WERI-Rb-1 (cell line): ENCODE data around the gene MICA.
A peak's percentile ranks its signal among the peaks of the same experiment; 100 is the strongest.
"Not testable (repeated sequence)": the region's sequence is repeated elsewhere in the genome, so short reads cannot be mapped to it uniquely, and the experiment has no call there.

Source experiments
- DNase-seq: peaks from one replicate; pipeline ENCODE4 v3.0.0-alpha.2; 2020
- H3K27ac ChIP-seq: fragments of 250-450 bp; sonication (Bioruptor Pico); 2 replicates; pipeline ENCODE4 v1.5.1; 2020; ENCODE audit warnings: mild to moderate bottlenecking, moderate library complexity
- H3K27me3 ChIP-seq: fragments of 250-450 bp; sonication (Bioruptor Pico); 2 replicates; pipeline ENCODE4 v1.5.1; 2021; ENCODE audit warnings: mild to moderate bottlenecking, low read depth, moderate library complexity; ENCODE audit not compliant: insufficient read depth, severe bottlenecking
- H3K36me3 ChIP-seq: fragments of 250-450 bp; sonication (Bioruptor Pico); 2 replicates; pipeline ENCODE4 v1.5.1; 2020; ENCODE audit warnings: mild to moderate bottlenecking, moderate library complexity
- H3K4me3 ChIP-seq: 2 replicates; pipeline ENCODE4 v1.5.1; 2011; ENCODE audit warnings: low read depth, mild to moderate bottlenecking, control low read depth, low read length
- H3K9me3 ChIP-seq: fragments of 250-450 bp; sonication (Bioruptor Pico); 2 replicates; pipeline ENCODE4 v1.5.1; 2021; ENCODE audit warnings: mild to moderate bottlenecking, moderate library complexity; ENCODE audit not compliant: severe bottlenecking
- CTCF ChIP-seq: IDR thresholded peaks from 2 replicates; pipeline ENCODE4 v1.5.1; 2011; ENCODE audit warnings: low read depth, mild to moderate bottlenecking, control low read depth, inconsistent platforms, low read length

Gene MICA

GRCh38 chr6:31365864-31366263 is 37.5 kb upstream of the MICA start:
- Histone ChIP-seq H3K36me3 (no peaks in the 10 kb centered on the region), H3K4me3 (no peak overlapping the region), H3K27me3 (peaks cover 63% of the 10 kb centered on the region), H3K27ac (no peak overlapping the region), H3K9me3 (peaks cover 6% of the 10 kb centered on the region)
- no peak for DNase-seq
- no peak for TF ChIP-seq CTCF

GRCh38 chr6:31366693-31367470 is 36.5 kb upstream of the MICA start:
- H3K27ac ChIP-seq: no peak overlapping the region
- H3K27me3 ChIP-seq: peaks cover 56% of the 10 kb centered on the region
- no peaks in the 10 kb centered on the region for H3K36me3 ChIP-seq
- peak overlapping the region; percentile 9; the same call in 1 of the 2 replicates for H3K4me3 ChIP-seq
- TF ChIP-seq CTCF: peak; percentile 100
- peaks cover 3% of the 10 kb centered on the region for H3K9me3 ChIP-seq
- peak; percentile 96 for DNase-seq

GRCh38 chr6:31368461-31368860 is 34.9 kb upstream of the MICA start:
- H3K4me3 ChIP-seq: no peak overlapping the region
- TF ChIP-seq CTCF: no peak
- no peak overlapping the region for H3K27ac ChIP-seq
- peaks cover 50% of the 10 kb centered on the region for H3K27me3 ChIP-seq
- H3K36me3 ChIP-seq: no peaks in the 10 kb centered on the region
- peaks cover 4% of the 10 kb centered on the region for H3K9me3 ChIP-seq
- no peak for DNase-seq

- H3K4me3 ChIP-seq, H3K9me3 ChIP-seq, H3K36me3 ChIP-seq, H3K27ac ChIP-seq: not testable (repeated sequence)
- DNase-seq: peak; percentile 68
- peak; percentile 75 for TF ChIP-seq CTCF
- H3K27me3 ChIP-seq: peaks cover 23% of the 10 kb centered on the region
Observed at GRCh38 chr6:31374118-31374517, 29.3 kb upstream of the MICA start.

- Histone ChIP-seq H3K4me3 (no peak overlapping the region), H3K27ac (no peak overlapping the region), H3K27me3 (peaks cover 11% of the 10 kb centered on the region), H3K36me3 (no peaks in the 10 kb centered on the region), H3K9me3 (peaks cover 4% of the 10 kb centered on the region)
- DNase-seq: no peak
- TF ChIP-seq CTCF: no peak
Observed at GRCh38 chr6:31375699-31376098, 27.7 kb upstream of the MICA start.

- H3K9me3 ChIP-seq: no peaks in the 10 kb centered on the region
- H3K4me3 ChIP-seq: no peak overlapping the region
- no peak for TF ChIP-seq CTCF
Observed at GRCh38 chr6:31377029-31377428, 26.4 kb upstream of the MICA start.

More at GRCh38 chr6:31377029-31377428, 26.4 kb upstream of the MICA start:
- no peak for DNase-seq
- Histone ChIP-seq H3K27me3 (peaks cover 6% of the 10 kb centered on the region), H3K36me3 (no peaks in the 10 kb centered on the region), H3K27ac (no peak overlapping the region)
